ENCODE measurements around the gene IL36A. TPM values are rescaled to one million over a fixed set of nuclear protein-coding genes. Genes with fewer than 3 reads are reported as not detected.

The IL36A gene
- total and polyA plus RNA-seq, 2 experiments from 2014 or later: not detected

- no peak for DNase-seq
- in situ Hi-C loops (cut with MboI): no loop called here
Measured at GRCh38 chr2:113053666-113054065, 48.4 kb downstream of the IL36A start.

GRCh38 chr2:113054066-113054465 lies 48.8 kb downstream of the IL36A start:
- TF ChIP-seq EZH2phosphoT487 (IDR thresholded peaks at IDR 0.05; ENCODE audit: insufficient read depth, low read depth) (no peak), EZH2 (IDR thresholded peaks at IDR 0.05; ENCODE audit: insufficient read depth, poor library complexity, severe bottlenecking) (no peak)
- Histone ChIP-seq H3K36me3 (ENCODE audit: low read depth) (no peaks in the 10 kb centered on the region), H3F3A (ENCODE audit: insufficient read depth) (no peaks in the 10 kb centered on the region), H3K9me2 (ENCODE audit: insufficient read depth) (no peaks in the 10 kb centered on the region), H3K27ac (no peak overlapping the region), H3K9ac (no peak overlapping the region), H3K4me1 (ENCODE audit: insufficient read depth) (no peaks in the 10 kb centered on the region), H3K9me3 (ENCODE audit: low read depth) (no peaks in the 10 kb centered on the region), H4K20me1 (ENCODE audit: insufficient read depth) (no peaks in the 10 kb centered on the region), H3K27me3 (replicated peaks; ENCODE audit: insufficient read depth) (peaks cover 24% of the 10 kb centered on the region), H3K79me2 (ENCODE audit: insufficient read depth) (no peaks in the 10 kb centered on the region), H3K4me3 (no peak overlapping the region), H3K4me2 (ENCODE audit: unreplicated experiment) (no peak overlapping the region), H2AFZ (no peak overlapping the region)
- DNase-seq: no peak
- in situ Hi-C loops (cut with MboI): no loop called here

More at GRCh38 chr2:113053666-113054065, 48.4 kb downstream of the IL36A start:
- H3K9me3 ChIP-seq (ENCODE audit: low read depth): no peaks in the 10 kb centered on the region
- no peaks in the 10 kb centered on the region for H3K79me2 ChIP-seq (ENCODE audit: insufficient read depth)
- WGBS, 2 experiments (ENCODE audit: low coverage in 1 of 2, low lambda C conversion rate in 2 of 2, missing lambda C conversion rate in 2 of 2): 39% methylated on average over 3 of the region's 3 CpGs
- no peak overlapping the region for H3K4me3 ChIP-seq
- no peaks in the 10 kb centered on the region for H3K9me2 ChIP-seq (ENCODE audit: insufficient read depth)
- H3K4me2 ChIP-seq (ENCODE audit: unreplicated experiment): no peak overlapping the region
- no peaks in the 10 kb centered on the region for H3K4me1 ChIP-seq (ENCODE audit: insufficient read depth)
- no peaks in the 10 kb centered on the region for H3K36me3 ChIP-seq (ENCODE audit: low read depth)
- no peaks in the 10 kb centered on the region for H3F3A ChIP-seq (ENCODE audit: insufficient read depth)
- no peak overlapping the region for H3K27ac ChIP-seq
- H3K27me3 ChIP-seq (replicated peaks; ENCODE audit: insufficient read depth): peaks cover 24% of the 10 kb centered on the region
- H3K9ac ChIP-seq: no peak overlapping the region
- TF ChIP-seq EZH2phosphoT487 (IDR thresholded peaks at IDR 0.05; ENCODE audit: insufficient read depth, low read depth) (no peak), EZH2 (IDR thresholded peaks at IDR 0.05; ENCODE audit: insufficient read depth, poor library complexity, severe bottlenecking) (no peak)
- no peaks in the 10 kb centered on the region for H4K20me1 ChIP-seq (ENCODE audit: insufficient read depth)
- no peak overlapping the region for H2AFZ ChIP-seq

- H3K36me3 ChIP-seq (ENCODE audit: low read depth): no peaks in the 10 kb centered on the region
- H3F3A ChIP-seq (ENCODE audit: insufficient read depth): no peaks in the 10 kb centered on the region
- H3K4me2 ChIP-seq (ENCODE audit: unreplicated experiment): no peak overlapping the region
- no peak overlapping the region for H3K9ac ChIP-seq
- 7 to 8% methylated on average over 1 of the region's 1 CpG for whole genome bisulfite sequencing, 2 experiments (ENCODE audit: low coverage in 1 of 2, low lambda C conversion rate in 2 of 2, missing lambda C conversion rate in 2 of 2)
- 0 out of 2 replicates have a peak, but pooled peaks cover 5% of the 10 kb centered on the region for H3K4me1 ChIP-seq (ENCODE audit: insufficient read depth)
- no peaks in the 10 kb centered on the region for H4K20me1 ChIP-seq (ENCODE audit: insufficient read depth)
- DNase-seq: no peak
- H2AFZ ChIP-seq: no peak overlapping the region
- H3K27me3 ChIP-seq (replicated peaks; ENCODE audit: insufficient read depth): peaks cover 27% of the 10 kb centered on the region
- H3K79me2 ChIP-seq (ENCODE audit: insufficient read depth): no peaks in the 10 kb centered on the region
- H3K27ac ChIP-seq: no peak overlapping the region
- TF ChIP-seq EZH2 (IDR thresholded peaks at IDR 0.05; ENCODE audit: insufficient read depth, poor library complexity, severe bottlenecking) (no peak), EZH2phosphoT487 (IDR thresholded peaks at IDR 0.05; ENCODE audit: insufficient read depth, low read depth) (no peak)
- no peak overlapping the region for H3K4me3 ChIP-seq
- in situ Hi-C loops (cut with MboI): no loop called here
- H3K9me3 ChIP-seq (ENCODE audit: low read depth): no peaks in the 10 kb centered on the region
- H3K9me2 ChIP-seq (ENCODE audit: insufficient read depth): no peaks in the 10 kb centered on the region
Measured at GRCh38 chr2:113056521-113056920, 51.3 kb downstream of the IL36A start.

GRCh38 chr2:113057117-113057516 lies 51.9 kb downstream of the IL36A start:
- Histone ChIP-seq H4K20me1 (ENCODE audit: insufficient read depth) (no peaks in the 10 kb centered on the region), H3K9me3 (ENCODE audit: low read depth) (no peaks in the 10 kb centered on the region), H3K36me3 (ENCODE audit: low read depth) (no peaks in the 10 kb centered on the region), H3K27me3 (replicated peaks; ENCODE audit: insufficient read depth) (peaks cover 25% of the 10 kb centered on the region), H3K4me2 (ENCODE audit: unreplicated experiment) (no peak overlapping the region), H3K4me1 (ENCODE audit: insufficient read depth) (0 out of 2 replicates have a peak, but pooled peaks cover 5% of the 10 kb centered on the region), H3K4me3 (no peak overlapping the region), H3K27ac (no peak overlapping the region), H3K9me2 (ENCODE audit: insufficient read depth) (no peaks in the 10 kb centered on the region), H3F3A (ENCODE audit: insufficient read depth) (no peaks in the 10 kb centered on the region), H2AFZ (no peak overlapping the region), H3K9ac (no peak overlapping the region), H3K79me2 (ENCODE audit: insufficient read depth) (no peaks in the 10 kb centered on the region)
- DNase-seq: no peak
- WGBS, 2 experiments (ENCODE audit: low coverage in 1 of 2, low lambda C conversion rate in 2 of 2, missing lambda C conversion rate in 2 of 2): 12 to 17% methylated on average over 1 of the region's 1 CpG
- TF ChIP-seq EZH2 (IDR thresholded peaks at IDR 0.05; ENCODE audit: insufficient read depth, poor library complexity, severe bottlenecking): no peak
- no peak for TF ChIP-seq EZH2phosphoT487 (IDR thresholded peaks at IDR 0.05; ENCODE audit: insufficient read depth, low read depth)
- in situ Hi-C loops (cut with MboI): no loop called here

Small RNAs within 50 kb of the gene (small RNA-seq; reads per million reads assigned to genes)
- gene HMGN2P23 (ENCODE audit: low read depth, low replicate concordance): not detected

Other genes starting within 250 kb of the IL36A start
- gene CKAP2L, start 240.8 kb upstream of the IL36A start, total RNA-seq (2014; rRNA removed; shearing (Covaris generic)): 5.2 and 6.6 TPM in 2 replicates
- 9.0 and 10.9 TPM in 2 replicates for gene CKAP2L, start 240.8 kb upstream of the IL36A start, polyA plus RNA-seq (2016; fragmentation: Nextera tagmentation; extraction: Ambion mirVana)
- gene IL1A, start 221.0 kb upstream of the IL36A start, total RNA-seq (2014; rRNA removed; shearing (Covaris generic)): 0.54 TPM in 1 of 2 replicates, not detected in the other
- gene IL1A, start 221.0 kb upstream of the IL36A start, polyA plus RNA-seq (2016; fragmentation: Nextera tagmentation; extraction: Ambion mirVana): 0.14 TPM in 1 of 2 replicates, not detected in the other
- gene IL1B, start 168.7 kb upstream of the IL36A start, total RNA-seq (2014; rRNA removed; shearing (Covaris generic)): 0.86 and 3.8 TPM in 2 replicates
- gene IL1B, start 168.7 kb upstream of the IL36A start, polyA plus RNA-seq (2016; fragmentation: Nextera tagmentation; extraction: Ambion mirVana): 1.1 and 2.2 TPM in 2 replicates
- not detected in 2 replicates for gene IL37, start 94.3 kb upstream of the IL36A start, total RNA-seq (2014; rRNA removed; shearing (Covaris generic))
- gene IL37, start 94.3 kb upstream of the IL36A start, polyA plus RNA-seq (2016; fragmentation: Nextera tagmentation; extraction: Ambion mirVana): not detected in 2 replicates
- not detected in 2 replicates for gene IL36G, start 27.5 kb upstream of the IL36A start, total RNA-seq (2014; rRNA removed; shearing (Covaris generic))
- gene IL36G, start 27.5 kb upstream of the IL36A start, polyA plus RNA-seq (2016; fragmentation: Nextera tagmentation; extraction: Ambion mirVana): not detected in 2 replicates
- not detected in 2 replicates for gene IL36B, start 47.4 kb downstream of the IL36A start, total RNA-seq (2014; rRNA removed; shearing (Covaris generic))
- not detected in 2 replicates for gene IL36B, start 47.4 kb downstream of the IL36A start, polyA plus RNA-seq (2016; fragmentation: Nextera tagmentation; extraction: Ambion mirVana)
- not detected in 2 replicates for gene IL36RN, start 53.7 kb downstream of the IL36A start, total RNA-seq (2014; rRNA removed; shearing (Covaris generic))
- not detected in 2 replicates for gene IL36RN, start 53.7 kb downstream of the IL36A start, polyA plus RNA-seq (2016; fragmentation: Nextera tagmentation; extraction: Ambion mirVana)
- not detected in 2 replicates for gene IL1F10, start 62.5 kb downstream of the IL36A start, total RNA-seq (2014; rRNA removed; shearing (Covaris generic))
- not detected in 2 replicates for gene IL1F10, start 62.5 kb downstream of the IL36A start, polyA plus RNA-seq (2016; fragmentation: Nextera tagmentation; extraction: Ambion mirVana)
- gene IL1RN, start 122.1 kb downstream of the IL36A start, total RNA-seq (2014; rRNA removed; shearing (Covaris generic)): 2.4 TPM in 1 of 2 replicates, not detected in the other
- 0.14 TPM in 1 of 2 replicates, not detected in the other for gene IL1RN, start 122.1 kb downstream of the IL36A start, polyA plus RNA-seq (2016; fragmentation: Nextera tagmentation; extraction: Ambion mirVana)
- 2.8 and 6.1 TPM in 2 replicates for gene PSD4, start 168.5 kb downstream of the IL36A start, total RNA-seq (2014; rRNA removed; shearing (Covaris generic))
- 0.63 and 1.1 TPM in 2 replicates for gene PSD4, start 168.5 kb downstream of the IL36A start, polyA plus RNA-seq (2016; fragmentation: Nextera tagmentation; extraction: Ambion mirVana)